H9 (cell line): Measurements from ENCODE around the gene AMIGO3. TPM values are rescaled to one million over a fixed set of nuclear protein-coding genes. Genes with fewer than 3 reads are reported as not detected.

Experiments used
- DNase-seq: peaks from one replicate; pipeline ENCODE4 v3.0.0-alpha.2; 2017
- H2AFZ ChIP-seq: one replicate; pipeline ENCODE4 v1.6.1; 2013; ENCODE audit warnings: mild to moderate bottlenecking, low read length, control low read depth, moderate library complexity
- H2AK5ac ChIP-seq: 2 replicates; pipeline ENCODE4 v1.6.1; 2013; ENCODE audit warnings: low read length, control low read depth, mixed read lengths; ENCODE audit not compliant: insufficient read length
- H2BK120ac ChIP-seq: one replicate; pipeline ENCODE4 v1.6.1; 2013; ENCODE audit warnings: low read depth, mild to moderate bottlenecking, low read length, control low read depth, inconsistent platforms; ENCODE audit not compliant: poor library complexity, severe bottlenecking
- H2BK12ac ChIP-seq: 2 replicates; pipeline ENCODE4 v1.6.1; 2013; ENCODE audit warnings: low read length, control low read depth, mixed read lengths, low read depth; ENCODE audit not compliant: insufficient read length
- H2BK15ac ChIP-seq: 2 replicates; pipeline ENCODE4 v1.6.1; 2013; ENCODE audit warnings: low read depth, low read length, control low read depth
- H2BK20ac ChIP-seq: one replicate; pipeline ENCODE4 v1.6.1; 2013; ENCODE audit warnings: low read depth, mild to moderate bottlenecking, low read length, control low read depth, inconsistent platforms; ENCODE audit not compliant: poor library complexity, severe bottlenecking
- H2BK5ac ChIP-seq: 2 replicates; pipeline ENCODE4 v1.6.1; 2013; ENCODE audit warnings: low read length, control low read depth, mixed read lengths; ENCODE audit not compliant: insufficient read length
- H3K14ac ChIP-seq: 2 replicates; pipeline ENCODE4 v1.6.1; 2013; ENCODE audit warnings: low read length, control low read depth; ENCODE audit not compliant: insufficient read depth
- H3K18ac ChIP-seq: 2 replicates; pipeline ENCODE4 v1.6.1; 2013; ENCODE audit warnings: low read depth, mild to moderate bottlenecking, mixed read lengths, low read length, control low read depth; ENCODE audit not compliant: insufficient read length
- H3K23ac ChIP-seq: 2 replicates; pipeline ENCODE4 v1.6.1; 2013; ENCODE audit warnings: low read length, control low read depth, mixed read lengths, low read depth; ENCODE audit not compliant: insufficient read length
- H3K23me2 ChIP-seq: 2 replicates; pipeline ENCODE4 v1.6.1; 2013; ENCODE audit warnings: low read depth, mild to moderate bottlenecking, mixed read lengths, low read length, control low read depth; ENCODE audit not compliant: insufficient read length, poor library complexity, severe bottlenecking
- H3K27ac ChIP-seq: 2 replicates; pipeline ENCODE4 v1.5.1; 2013; ENCODE audit warnings: low read length, control low read depth, mixed read lengths, low read depth; ENCODE audit not compliant: insufficient read length
- H3K27me3 ChIP-seq: 2 replicates; pipeline ENCODE4 v1.6.1; 2013; ENCODE audit warnings: low read length, control low read depth, inconsistent platforms; ENCODE audit not compliant: insufficient read depth
- H3K4ac ChIP-seq: 2 replicates; pipeline ENCODE4 v1.6.1; 2013; ENCODE audit warnings: low read depth, mild to moderate bottlenecking, control low read depth, inconsistent platforms, low read length, moderate library complexity
- H3K4me1 ChIP-seq: 2 replicates; pipeline ENCODE4 v1.6.1; 2013; ENCODE audit warnings: low read length, control low read depth, inconsistent platforms; ENCODE audit not compliant: insufficient read depth
- H3K4me2 ChIP-seq: 2 replicates; pipeline ENCODE4 v1.6.1; 2013; ENCODE audit warnings: low read length, control low read depth, mixed read lengths; ENCODE audit not compliant: insufficient read length, insufficient read depth
- H3K56ac ChIP-seq: 2 replicates; pipeline ENCODE4 v1.6.1; 2013; ENCODE audit warnings: low read depth, mild to moderate bottlenecking, mixed read lengths, low read length, control low read depth; ENCODE audit not compliant: insufficient read length
- H3K79me1 ChIP-seq: 2 replicates; pipeline ENCODE4 v1.6.1; 2013; ENCODE audit warnings: low read depth, mild to moderate bottlenecking, moderate library complexity, low read length, control low read depth, inconsistent platforms; ENCODE audit not compliant: insufficient read depth, poor library complexity, severe bottlenecking
- H3K79me2 ChIP-seq: 2 replicates; pipeline ENCODE4 v1.6.1; 2013; ENCODE audit warnings: low read length, control low read depth, inconsistent platforms; ENCODE audit not compliant: insufficient read depth
- H3K9ac ChIP-seq: 2 replicates; pipeline ENCODE4 v1.6.1; 2013; ENCODE audit warnings: low read length, control low read depth, mixed read lengths; ENCODE audit not compliant: insufficient read length; ENCODE audit errors: extremely low read depth
- H3K9me3 ChIP-seq: one replicate; pipeline ENCODE4 v1.6.1; 2013; ENCODE audit warnings: low read depth, low read length, inconsistent platforms; ENCODE audit not compliant: control insufficient read depth
- H3T11ph ChIP-seq: one replicate; pipeline ENCODE4 v1.6.1; 2013; ENCODE audit warnings: mild to moderate bottlenecking, low read length, control low read depth, inconsistent platforms
- H4K20me1 ChIP-seq: one replicate; pipeline ENCODE4 v1.6.1; 2013; ENCODE audit not compliant: control insufficient read depth, insufficient read length, insufficient read depth
- H4K5ac ChIP-seq: 2 replicates; pipeline ENCODE4 v1.6.1; 2013; ENCODE audit warnings: low read depth, mild to moderate bottlenecking, mixed read lengths, low read length, control low read depth; ENCODE audit not compliant: insufficient read length
- H4K8ac ChIP-seq: replicated peaks from 2 replicates; pipeline ENCODE4 v1.6.1; 2013; ENCODE audit warnings: low read length, control low read depth, mixed read lengths, low read depth; ENCODE audit not compliant: insufficient read length
- H4K91ac ChIP-seq: 2 replicates; pipeline ENCODE4 v1.6.1; 2013; ENCODE audit warnings: low read depth, mild to moderate bottlenecking, moderate library complexity, mixed read lengths, low read length, control low read depth; ENCODE audit not compliant: insufficient read length
- H3K27ac Mint-ChIP-seq, 3 experiments: 2 replicates in 2 of 3; 3 replicates in 1 of 3; pipeline ENCODE4 v1.8.0; 2020 to 2021; ENCODE audit warnings: mixed read lengths in 3 of 3, mild to moderate bottlenecking in 1 of 3, moderate library complexity in 1 of 3
- H3K27me3 Mint-ChIP-seq: 2 replicates; pipeline ENCODE4 v1.8.0; 2021; ENCODE audit warnings: low read depth, mild to moderate bottlenecking, moderate library complexity, mixed read lengths
- H3K36me3 Mint-ChIP-seq, 3 experiments: 2 replicates in 2 of 3; 3 replicates in 1 of 3; pipeline ENCODE4 v1.8.0; 2020 to 2021; ENCODE audit warnings: low read depth in 3 of 3, mixed read lengths in 3 of 3; ENCODE audit not compliant: insufficient read depth in 1 of 3
- H3K4me1 Mint-ChIP-seq, 2 experiments: 2 replicates each; pipeline ENCODE4 v1.8.0; 2020; ENCODE audit warnings: mixed read lengths in 2 of 2
- H3K4me3 Mint-ChIP-seq, 2 experiments: 2 replicates in 1 of 2; 3 replicates in 1 of 2; pipeline ENCODE4 v1.8.0; 2020 to 2021; ENCODE audit warnings: mild to moderate bottlenecking in 2 of 2, mixed read lengths in 2 of 2, moderate library complexity in 1 of 2
- H3K9me3 Mint-ChIP-seq, 2 experiments: 2 replicates in 1 of 2; 3 replicates in 1 of 2; pipeline ENCODE4 v1.8.0; 2020; ENCODE audit warnings: mild to moderate bottlenecking in 2 of 2, mixed read lengths in 2 of 2, moderate library complexity in 1 of 2
- WGBS: extraction: QIAGEN DNeasy Blood & Tissue Kit; methylation state at CpG from one replicate; pipeline ENCODE4 v1.1.7; 2013; ENCODE audit warnings: missing lambda C conversion rate, low lambda C conversion rate, mixed read lengths; ENCODE audit not compliant: insufficient read length; ENCODE audit errors: extremely low coverage; 5-methylcytosine and 5-hydroxymethylcytosine counted together
- total RNA-seq: library from RNA; stranded (reverse); gene quantifications from 2 replicates; pipeline ENCODE4 v1.2.1, GENCODE V29; 2021
- TF ChIP-seq, protein P1 (sequence below): fragments of 200-600 bp; sonication (generic); conservative IDR thresholded peaks from 3 replicates; pipeline ENCODE4 v1.8.0; 2021; ENCODE audit warnings: antibody characterized with exemption, mild to moderate bottlenecking

Gene AMIGO3
- total RNA-seq, 1 experiment from 2014 or later, result 3.8 TPM

- WGBS, result no CpG with 5 or more reads among the region's 4 CpGs
- no peak overlapping the region for H2BK20ac ChIP-seq
- Mint-ChIP-seq H3K4me1 (no peaks in the 10 kb centered on the region), H3K27me3 (no peaks in the 10 kb centered on the region), H3K36me3 (peaks cover 8 to 50% (median 50%) of the 10 kb centered on the region in 3 experiments; a peak in 6 of 7 replicates), H3K4me3 (no peak overlapping the region), H3K9me3 (no peaks in the 10 kb centered on the region), H3K27ac (no peak overlapping the region)
- H4K91ac ChIP-seq, result no peak overlapping the region
- H4K8ac ChIP-seq, result no peak overlapping the region
- no peak overlapping the region for H2BK12ac ChIP-seq
- H3K27ac ChIP-seq, result no peak overlapping the region
- H3K27me3 ChIP-seq, result no peaks in the 10 kb centered on the region
- no peaks in the 10 kb centered on the region for H3K9me3 ChIP-seq
- H2BK5ac ChIP-seq, result no peak overlapping the region
- H3K18ac ChIP-seq, result no peak overlapping the region
- no peak for DNase-seq
- H3K4me1 ChIP-seq, result no peaks in the 10 kb centered on the region
- no peak overlapping the region for H2AFZ ChIP-seq
- TF ChIP-seq, protein P1, sequence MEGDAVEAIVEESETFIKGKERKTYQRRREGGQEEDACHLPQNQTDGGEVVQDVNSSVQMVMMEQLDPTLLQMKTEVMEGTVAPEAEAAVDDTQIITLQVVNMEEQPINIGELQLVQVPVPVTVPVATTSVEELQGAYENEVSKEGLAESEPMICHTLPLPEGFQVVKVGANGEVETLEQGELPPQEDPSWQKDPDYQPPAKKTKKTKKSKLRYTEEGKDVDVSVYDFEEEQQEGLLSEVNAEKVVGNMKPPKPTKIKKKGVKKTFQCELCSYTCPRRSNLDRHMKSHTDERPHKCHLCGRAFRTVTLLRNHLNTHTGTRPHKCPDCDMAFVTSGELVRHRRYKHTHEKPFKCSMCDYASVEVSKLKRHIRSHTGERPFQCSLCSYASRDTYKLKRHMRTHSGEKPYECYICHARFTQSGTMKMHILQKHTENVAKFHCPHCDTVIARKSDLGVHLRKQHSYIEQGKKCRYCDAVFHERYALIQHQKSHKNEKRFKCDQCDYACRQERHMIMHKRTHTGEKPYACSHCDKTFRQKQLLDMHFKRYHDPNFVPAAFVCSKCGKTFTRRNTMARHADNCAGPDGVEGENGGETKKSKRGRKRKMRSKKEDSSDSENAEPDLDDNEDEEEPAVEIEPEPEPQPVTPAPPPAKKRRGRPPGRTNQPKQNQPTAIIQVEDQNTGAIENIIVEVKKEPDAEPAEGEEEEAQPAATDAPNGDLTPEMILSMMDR, result no peak
- H2AK5ac ChIP-seq, result no peak overlapping the region
- H3K4ac ChIP-seq, result no peak overlapping the region
- H4K20me1 ChIP-seq, result no peaks in the 10 kb centered on the region
- H3K56ac ChIP-seq, result no peak overlapping the region
- H2BK120ac ChIP-seq, result no peak overlapping the region
- no peak overlapping the region for H3T11ph ChIP-seq
- H2BK15ac ChIP-seq, result no peak overlapping the region
- H3K4me2 ChIP-seq, result no peak overlapping the region
- no peak overlapping the region for H3K14ac ChIP-seq
- H3K79me2 ChIP-seq, result 0 out of 2 replicates have a peak, but pooled peaks cover 2% of the 10 kb centered on the region
- no peak overlapping the region for H3K23ac ChIP-seq
- no peaks in the 10 kb centered on the region for H3K79me1 ChIP-seq
- H3K9ac ChIP-seq, result no peak overlapping the region
- no peak overlapping the region for H4K5ac ChIP-seq
- H3K23me2 ChIP-seq, result no peaks in the 10 kb centered on the region
Observed at GRCh38 chr3:49729966-49730609, 10.6 kb upstream of the AMIGO3 start.
